ENCODE results near the gene RAPGEF2.

Gene RAPGEF2

GRCh38 chr4:159131564-159131963 is 28.7 kb downstream of the RAPGEF2 start:
- no peak for DNase-seq (ENCODE audit: low spot score)

DNA sequence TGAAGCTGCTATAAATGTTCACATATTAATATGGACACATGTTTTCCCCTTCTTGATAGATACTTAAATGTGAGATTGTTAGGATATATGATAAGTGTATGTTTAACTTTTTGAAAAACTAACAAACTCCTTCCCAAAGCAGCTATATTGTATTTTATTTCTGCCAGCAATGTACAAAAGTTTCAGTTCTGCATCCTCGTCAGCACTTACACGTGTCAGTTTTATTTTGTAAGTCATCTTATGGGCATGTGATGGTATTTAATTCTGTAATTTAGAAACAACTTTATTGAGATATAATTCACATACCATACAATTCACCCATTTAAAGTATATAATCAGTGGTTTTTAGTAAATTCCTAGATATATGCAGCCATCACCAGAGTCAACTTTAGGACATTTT is 31.6 kb downstream of the RAPGEF2 start:
- DNase-seq (ENCODE audit: low spot score): no peak

GRCh38 chr4:159137176-159137575 is 34.3 kb downstream of the RAPGEF2 start:
- no peak for DNase-seq (ENCODE audit: low spot score)

DNA sequence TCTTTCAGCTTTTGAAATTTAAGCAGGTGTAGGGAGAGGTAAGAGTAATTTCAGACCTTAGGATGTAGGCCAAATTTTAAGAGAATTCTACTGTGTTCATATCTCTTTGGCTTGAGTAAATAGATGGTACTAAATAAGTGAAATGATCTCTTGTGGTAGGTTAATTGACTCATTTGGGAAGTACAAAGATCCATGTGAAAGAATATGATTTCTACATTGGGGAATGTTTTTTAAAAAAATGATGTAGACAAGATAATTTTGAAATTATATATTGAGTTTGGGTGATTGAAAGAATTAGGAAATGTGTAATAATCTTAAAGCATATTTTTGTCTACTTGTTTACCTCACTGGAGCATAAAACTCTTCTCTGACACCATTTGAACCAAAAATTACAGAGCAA is 35.6 kb downstream of the RAPGEF2 start:
- DNase-seq (ENCODE audit: low spot score): no peak

- DNase-seq (ENCODE audit: low spot score): no peak
Observed at GRCh38 chr4:159141193-159141592, 38.3 kb downstream of the RAPGEF2 start.

DNA sequence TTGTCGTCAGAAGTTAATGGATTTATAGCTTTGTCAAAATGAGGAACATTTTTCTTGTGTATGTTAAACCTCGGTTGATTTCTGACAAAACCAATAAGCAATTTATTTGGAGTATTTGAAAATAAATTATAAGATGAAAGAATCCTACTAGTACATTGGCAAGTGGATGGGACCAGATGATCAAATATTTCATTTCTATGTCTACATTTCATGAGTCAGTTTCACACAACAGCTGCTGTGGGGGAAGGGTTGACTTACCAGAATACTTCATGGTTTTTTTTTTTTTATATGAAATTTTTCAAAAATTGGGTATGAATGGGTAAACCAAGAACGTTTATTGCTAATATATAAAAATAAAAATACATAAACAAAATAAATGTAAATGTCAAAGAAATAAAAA is 39.4 kb downstream of the RAPGEF2 start:
- no peak for DNase-seq (ENCODE audit: low spot score)

GRCh38 chr4:159142681-159143384 is 40.0 kb downstream of the RAPGEF2 start:
- DNase-seq (ENCODE audit: low spot score): no peak

DNA sequence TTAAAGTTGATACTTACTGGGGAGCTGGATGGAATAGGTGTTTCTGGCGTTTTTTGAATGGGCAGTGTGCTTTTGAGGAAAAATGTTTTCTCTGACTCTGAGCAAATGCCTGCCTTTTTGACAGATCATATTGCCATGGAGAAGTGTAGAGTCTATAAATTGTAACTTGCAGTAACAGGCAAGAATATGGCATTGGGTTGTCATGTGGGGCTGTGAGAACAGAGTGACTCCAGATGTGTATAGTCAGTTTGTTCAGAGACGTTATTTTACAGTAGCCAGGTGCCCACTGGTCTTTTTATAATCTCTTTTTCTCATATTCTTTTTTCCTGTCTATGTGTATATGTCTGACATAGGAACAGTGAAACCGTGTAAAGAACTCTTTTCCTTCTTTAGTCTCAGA is 40.8 kb downstream of the RAPGEF2 start:
- DNase-seq (ENCODE audit: low spot score): no peak

DNA sequence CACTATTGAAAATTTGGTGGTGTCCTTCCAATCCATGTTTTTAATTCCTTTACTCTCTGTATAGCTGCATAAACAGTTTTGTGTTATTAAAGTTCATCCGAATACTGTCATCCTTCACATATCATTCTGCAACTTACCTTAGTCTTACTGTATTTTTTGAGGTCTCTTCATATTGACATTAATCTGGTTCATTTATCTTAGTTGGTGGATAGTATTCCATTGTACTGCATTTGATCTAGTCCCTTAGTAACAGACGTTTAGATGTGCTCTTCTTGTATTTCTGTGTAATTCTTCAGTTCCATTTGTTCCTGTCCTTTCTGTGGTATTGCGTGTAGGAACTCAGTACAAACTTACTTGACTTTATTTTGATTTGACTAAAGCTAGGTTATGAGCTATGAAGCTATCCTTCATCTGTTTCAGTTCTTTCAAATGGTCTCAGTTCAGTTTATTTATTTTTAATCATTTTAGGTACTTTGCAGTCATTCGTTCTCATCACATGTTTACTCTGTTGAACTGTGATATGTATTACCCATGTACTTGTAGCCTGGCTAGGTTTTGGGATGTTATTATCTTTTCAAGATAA is 41.3 kb downstream of the RAPGEF2 start:
- no peak for DNase-seq (ENCODE audit: low spot score)

GRCh38 chr4:159145318-159145991 is 42.6 kb downstream of the RAPGEF2 start:
- no peak for DNase-seq (ENCODE audit: low spot score)

- no peak for DNase-seq (ENCODE audit: low spot score)
Observed at GRCh38 chr4:159145992-159146330, 43.1 kb downstream of the RAPGEF2 start.

GRCh38 chr4:159146488-159146887 is 43.6 kb downstream of the RAPGEF2 start:
- no peak for DNase-seq (ENCODE audit: low spot score)

DNA sequence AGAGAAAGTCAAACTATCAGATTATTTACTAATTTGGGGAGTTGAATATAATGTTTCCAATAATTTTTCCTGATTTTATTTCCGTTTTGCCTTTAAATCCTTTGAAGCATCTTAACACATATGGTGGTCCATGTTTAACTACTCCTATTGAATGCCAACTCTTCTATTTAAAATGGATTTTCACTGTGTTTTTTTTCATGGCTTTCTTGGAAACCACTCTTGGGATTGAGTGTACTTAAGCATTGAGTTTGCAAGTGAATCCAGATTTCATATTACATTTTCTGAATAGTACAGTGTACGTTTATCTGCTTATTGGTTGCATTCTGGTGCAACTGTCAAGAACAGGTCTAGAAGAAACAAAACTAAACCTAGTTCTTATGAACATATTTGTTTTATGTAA is 45.6 kb downstream of the RAPGEF2 start:
- no peak for DNase-seq (ENCODE audit: low spot score)

GRCh38 chr4:159149666-159150065 is 46.8 kb downstream of the RAPGEF2 start:
- no peak for DNase-seq (ENCODE audit: low spot score)

DNA sequence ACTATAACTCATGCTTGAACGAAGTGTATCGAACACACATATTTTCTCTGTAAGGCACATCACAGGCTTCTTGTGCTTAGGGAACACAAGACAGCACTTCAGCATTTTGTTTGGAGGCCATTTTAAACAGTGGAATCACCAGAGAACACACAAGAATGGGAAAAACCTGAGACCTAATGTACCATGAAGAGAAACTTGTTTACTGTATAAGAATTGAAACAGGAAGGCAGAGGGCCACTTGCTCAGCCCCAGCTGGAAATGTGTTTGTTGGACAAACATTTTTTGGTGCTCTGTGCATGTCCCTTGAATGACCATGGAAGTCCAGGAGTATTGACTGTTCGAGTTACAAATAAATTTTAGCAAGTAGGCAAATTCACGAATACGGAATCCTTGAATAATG is 47.5 kb downstream of the RAPGEF2 start:
- no peak for DNase-seq (ENCODE audit: low spot score)

- DNase-seq (ENCODE audit: low spot score): no peak
Observed at GRCh38 chr4:159150821-159151390, 48.0 kb downstream of the RAPGEF2 start.

DNA sequence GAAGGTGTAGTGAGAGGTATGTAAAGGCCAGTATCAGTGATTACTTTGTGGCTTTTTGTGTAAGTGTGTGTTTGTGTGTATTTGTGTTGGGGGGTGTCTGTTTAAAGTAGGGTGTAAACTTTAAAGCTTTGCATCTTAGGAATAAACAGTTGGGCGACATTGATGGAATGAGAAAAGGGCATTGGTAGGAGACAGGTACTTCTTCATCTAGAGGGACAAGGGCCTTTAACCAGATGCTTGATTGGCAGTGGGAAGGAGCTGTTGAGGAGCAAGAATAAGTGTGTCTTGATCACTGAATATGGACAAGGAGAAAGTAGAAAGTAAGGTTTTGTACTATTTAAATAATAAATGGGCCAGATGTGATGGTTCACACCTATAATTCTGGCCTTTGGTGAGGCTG is 48.8 kb downstream of the RAPGEF2 start:
- DNase-seq (ENCODE audit: low spot score): no peak

DNA sequence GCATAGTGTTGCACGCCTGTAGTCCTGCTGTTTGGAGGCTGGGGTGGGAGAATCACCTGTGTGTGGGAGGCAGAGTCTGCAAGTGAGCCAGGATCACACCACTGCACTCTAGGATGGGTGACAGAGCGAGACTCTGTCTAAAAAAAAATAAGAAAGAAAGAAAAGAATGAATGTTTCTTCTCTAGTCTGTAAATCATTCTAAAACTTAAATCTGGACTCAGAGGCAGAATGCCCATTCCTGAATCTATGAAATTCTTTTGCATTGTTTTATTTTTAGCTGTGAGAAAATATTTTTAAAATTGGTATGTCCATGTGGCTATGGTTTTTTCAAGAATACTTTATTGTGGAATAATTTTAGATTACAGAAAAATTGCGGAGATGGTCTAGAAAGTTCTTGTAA is 49.3 kb downstream of the RAPGEF2 start:
- DNase-seq (ENCODE audit: low spot score): no peak

GRCh38 chr4:159153669-159154068 is 50.8 kb downstream of the RAPGEF2 start:
- DNase-seq (ENCODE audit: low spot score): no peak

DNA sequence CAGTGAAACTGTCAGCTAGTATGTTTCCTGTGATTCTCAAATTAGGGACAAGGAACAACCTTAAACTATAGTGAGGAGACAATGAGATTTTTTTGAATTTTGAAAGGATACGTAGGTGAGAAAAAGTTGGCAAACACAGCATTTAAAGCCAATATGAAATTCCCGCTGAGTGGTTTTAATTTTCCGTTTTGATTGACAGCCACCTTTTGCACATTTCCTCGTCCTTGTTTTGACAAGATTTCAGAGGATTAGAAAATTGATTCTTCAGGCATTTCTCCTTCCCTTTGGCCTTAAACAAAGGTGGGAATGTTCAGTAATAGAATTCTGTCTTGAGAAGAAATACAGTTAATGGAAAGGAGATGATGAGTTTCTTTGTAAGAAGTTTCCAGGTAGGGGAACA is 52.2 kb downstream of the RAPGEF2 start:
- no peak for DNase-seq (ENCODE audit: low spot score)

DNA sequence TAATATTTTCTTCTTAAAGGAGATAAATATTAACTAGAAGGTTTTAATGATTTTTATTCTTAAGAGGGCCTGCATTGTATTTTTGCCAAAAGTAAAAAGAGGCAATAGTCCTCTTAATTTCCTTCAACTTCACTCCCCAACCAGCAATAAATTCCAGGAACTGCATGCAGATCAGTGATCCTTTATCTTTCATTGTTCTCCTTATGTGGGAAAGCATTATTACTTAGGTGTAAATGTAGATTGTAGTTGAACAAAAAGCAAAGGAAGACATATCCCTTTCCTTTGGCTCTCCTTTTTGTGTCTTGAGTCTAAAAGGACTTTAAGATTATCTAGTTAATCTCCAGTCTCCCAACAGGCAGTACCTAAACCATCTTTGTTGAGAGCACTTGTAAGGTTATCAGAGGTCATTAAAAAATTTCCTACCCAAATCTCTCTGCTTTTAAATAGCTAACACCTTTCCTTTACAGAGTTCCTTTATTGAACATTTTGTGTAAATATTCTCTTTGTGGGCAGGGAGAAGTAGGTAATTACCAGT is 55.3 kb downstream of the RAPGEF2 start:
- no peak for DNase-seq (ENCODE audit: low spot score)

DNA sequence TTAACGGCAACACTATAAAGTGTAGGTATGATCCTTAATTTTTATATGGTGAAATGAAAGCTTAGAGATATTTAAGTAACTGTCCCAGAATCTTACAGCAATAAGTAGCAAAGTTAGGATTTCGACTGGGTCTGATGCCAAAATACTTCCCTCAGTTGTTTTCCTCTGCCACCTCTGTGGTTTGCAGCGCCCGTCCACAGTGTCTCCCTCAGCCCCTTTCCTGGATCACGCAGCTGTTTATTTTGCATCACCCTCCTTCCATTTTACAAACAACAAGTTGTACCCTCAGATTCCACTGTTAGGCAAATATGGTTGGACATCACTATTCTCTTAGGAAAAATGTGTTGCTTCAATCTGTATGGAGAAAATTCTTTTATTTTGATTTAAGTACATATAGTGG is 56.1 kb downstream of the RAPGEF2 start:
- no peak for DNase-seq (ENCODE audit: low spot score)

DNA sequence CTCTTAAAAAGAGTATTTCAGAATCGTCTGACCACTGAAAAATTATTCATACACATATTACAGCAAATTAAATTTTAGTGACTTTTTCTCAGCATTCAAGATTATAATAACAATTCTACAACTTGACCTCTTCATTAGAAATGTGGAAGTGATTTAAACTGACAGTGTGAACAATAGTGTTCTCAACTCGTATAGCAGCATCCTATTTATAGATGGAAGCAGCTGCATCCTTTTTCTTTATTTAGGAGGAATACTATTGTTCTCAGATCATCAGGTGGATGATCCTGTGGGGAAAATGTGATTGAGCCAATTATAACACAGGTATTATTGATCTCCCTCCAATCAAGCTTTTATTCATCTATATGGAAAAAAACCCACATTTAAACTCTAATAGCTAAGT is 56.7 kb downstream of the RAPGEF2 start:
- no peak for DNase-seq (ENCODE audit: low spot score)
